Epithelial cell of proximal tubule (primary cell): Measurements from ENCODE around the gene LRFN3. TPM values are rescaled to one million over a fixed set of nuclear protein-coding genes. Genes with fewer than 3 reads are reported as not detected.

Experiments used
- DNase-seq: peaks from one replicate; pipeline ENCODE4 v3.0.0-alpha.2; 2011; ENCODE audit warnings: low read depth
- H3K4me3 ChIP-seq: 2 replicates; pipeline ENCODE4 v1.5.1; 2011; ENCODE audit warnings: low read depth, mild to moderate bottlenecking, low read length
- CTCF ChIP-seq: conservative IDR thresholded peaks from 2 replicates; pipeline ENCODE4 v1.5.1; 2012; ENCODE audit warnings: low read depth, mild to moderate bottlenecking, low read length
- total RNA-seq: library from RNA; depleted of rRNA; stranded (reverse); fragments of >200 nt; gene quantifications from 2 replicates; pipeline ENCODE4 v1.2.3, GENCODE V29; 2015

Gene LRFN3
- total RNA-seq, 1 donor from 2014 or later, result 12.7 TPM

- no peak for TF ChIP-seq CTCF
- H3K4me3 ChIP-seq, result no peak overlapping the region
- DNase-seq, result no peak
Measured at GRCh38 chr19:35992907-35993765, 57.0 kb downstream of the LRFN3 start.

- peak; percentile 15 for TF ChIP-seq CTCF
- no peak for DNase-seq
- peak overlapping the region; percentile 92 for H3K4me3 ChIP-seq
Measured at GRCh38 chr19:35993923-35994598, 57.9 kb downstream of the LRFN3 start.

Other genes starting within 250 kb of the LRFN3 start
- not detected in 2 replicates for gene ZBTB32, start 231.8 kb upstream of the LRFN3 start, total RNA-seq
- 7.4 and 20.2 TPM in 2 replicates for gene KMT2B, start 218.4 kb upstream of the LRFN3 start, total RNA-seq
- gene IGFLR1, start 193.9 kb upstream of the LRFN3 start, total RNA-seq, result 7.9 and 15.3 TPM in 2 replicates
- gene U2AF1L4, start 191.0 kb upstream of the LRFN3 start, total RNA-seq, result 5.9 and 6.5 TPM in 2 replicates
- 49.6 and 63.7 TPM in 2 replicates for gene PSENEN, start 190.7 kb upstream of the LRFN3 start, total RNA-seq
- 12.7 and 18.9 TPM in 2 replicates for gene LIN37, start 187.8 kb upstream of the LRFN3 start, total RNA-seq
- 0.14 and 2.0 TPM in 2 replicates for gene HSPB6, start 179.3 kb upstream of the LRFN3 start, total RNA-seq
- gene PROSER3, start 178.2 kb upstream of the LRFN3 start, total RNA-seq, result 14.3 and 14.7 TPM in 2 replicates
- gene ARHGAP33, start 160.8 kb upstream of the LRFN3 start, total RNA-seq, result 2.6 and 13.3 TPM in 2 replicates
- not detected in 2 replicates for gene PRODH2, start 123.5 kb upstream of the LRFN3 start, total RNA-seq
- not detected in 2 replicates for gene NPHS1, start 83.9 kb upstream of the LRFN3 start, total RNA-seq
- gene KIRREL2, start 79.5 kb upstream of the LRFN3 start, total RNA-seq, result not detected in 2 replicates
- gene APLP1, start 67.8 kb upstream of the LRFN3 start, total RNA-seq, result 1.1 and 8.4 TPM in 2 replicates
- gene NFKBID, start 35.8 kb upstream of the LRFN3 start, total RNA-seq, result 3.9 and 10.7 TPM in 2 replicates
- gene HCST, start 33.8 kb upstream of the LRFN3 start, total RNA-seq, result not detected in 2 replicates
- gene TYROBP, start 28.1 kb upstream of the LRFN3 start, total RNA-seq, result not detected in 2 replicates
- 23.2 and 34.5 TPM in 2 replicates for gene SDHAF1, start 58.8 kb downstream of the LRFN3 start, total RNA-seq
- 4.4 and 5.3 TPM in 2 replicates for gene SYNE4, start 72.4 kb downstream of the LRFN3 start, total RNA-seq
- 24.3 and 39.7 TPM in 2 replicates for gene ALKBH6, start 77.8 kb downstream of the LRFN3 start, total RNA-seq
- gene CLIP3, start 96.5 kb downstream of the LRFN3 start, total RNA-seq, result 0.51 and 4.3 TPM in 2 replicates
- gene THAP8, start 117.9 kb downstream of the LRFN3 start, total RNA-seq, result 3.3 and 7.0 TPM in 2 replicates
- 12.7 and 20.7 TPM in 2 replicates for gene WDR62, start 118.5 kb downstream of the LRFN3 start, total RNA-seq
- not detected in 2 replicates for gene OVOL3, start 174.8 kb downstream of the LRFN3 start, total RNA-seq
- 88.5 and 122 TPM in 2 replicates for gene POLR2I, start 178.5 kb downstream of the LRFN3 start, total RNA-seq
- gene TBCB, start 179.1 kb downstream of the LRFN3 start, total RNA-seq, result 280 and 410 TPM in 2 replicates
- 259 and 267 TPM in 2 replicates for gene CAPNS1, start 203.7 kb downstream of the LRFN3 start, total RNA-seq
- gene COX7A1, start 216.1 kb downstream of the LRFN3 start, total RNA-seq, result 1.7 TPM in 1 of 2 replicates, not detected in the other